IMR-90 (cell line): ENCODE results near the gene AFG1L. TPM values are rescaled to one million over a fixed set of nuclear protein-coding genes. Genes with fewer than 3 reads are reported as not detected.

Experiments used
- ATAC-seq: fragments of 200-7000 bp; cut with Tn5 transposase; 2 replicates; pipeline ENCODE4 v1.9.1; 2020; ENCODE audit warnings: low read depth, mild to moderate bottlenecking, moderate library complexity
- BruUV-seq: library from RNA; stranded (reverse); fragments of 400-500 nt; replicated peaks from 2 replicates; lab custom pipeline; 2021; lab: Mats Ljungman, UMichigan
- CTCF ChIA-PET: fragments of 300-600 bp; formaldehyde crosslinking; extraction: SDS; loops from one replicate; lab custom pipeline; 2021; ENCODE audit warnings: antibody characterized with exemption; lab: Yijun Ruan, JAX
- POLR2A ChIA-PET: fragments of 300-600 bp; sonication (Branson Sonifier 250); formaldehyde crosslinking; loops from one replicate; lab custom pipeline; 2022; ENCODE audit warnings: antibody characterized with exemption; ENCODE audit not compliant: unreplicated experiment; lab: Charles Lee
- DNase-seq: peaks from one replicate; pipeline ENCODE4 v3.0.0; 2013
- H2AFZ ChIP-seq: replicated peaks from 2 replicates; pipeline ENCODE3; 2013; ENCODE audit warnings: low read length, mild to moderate bottlenecking; ENCODE audit not compliant: poor library complexity
- H2AK5ac ChIP-seq: 2 replicates; pipeline ENCODE4 v1.6.1; 2013; ENCODE audit warnings: low read depth, low read length, inconsistent platforms
- H2AK9ac ChIP-seq: replicated peaks from 2 replicates; pipeline ENCODE3; 2013; ENCODE audit warnings: mild to moderate bottlenecking, low read depth, low read length, moderate library complexity; ENCODE audit not compliant: poor library complexity
- H2BK120ac ChIP-seq: 2 replicates; pipeline ENCODE4 v1.6.1; 2013; ENCODE audit warnings: low read depth, low read length, inconsistent platforms
- H2BK15ac ChIP-seq: 3 replicates; pipeline ENCODE4 v1.6.1; 2013; ENCODE audit warnings: low read depth, low read length, inconsistent platforms
- H2BK20ac ChIP-seq: 2 replicates; pipeline ENCODE4 v1.6.1; 2013; ENCODE audit warnings: low read depth, mild to moderate bottlenecking, inconsistent platforms, low read length, moderate library complexity
- H2BK5ac ChIP-seq: 2 replicates; pipeline ENCODE4 v1.6.1; 2013; ENCODE audit warnings: mild to moderate bottlenecking, low read depth, low read length, inconsistent platforms; ENCODE audit not compliant: poor library complexity, severe bottlenecking
- H3K14ac ChIP-seq: replicated peaks from 2 replicates; pipeline ENCODE4 v1.6.1; 2013; ENCODE audit warnings: low read depth, low read length, inconsistent platforms
- H3K18ac ChIP-seq: 2 replicates; pipeline ENCODE4 v1.6.1; 2013; ENCODE audit warnings: low read depth, low read length, control low read depth
- H3K23ac ChIP-seq: 2 replicates; pipeline ENCODE4 v1.6.1; 2013; ENCODE audit warnings: low read depth, low read length, inconsistent platforms
- H3K27ac ChIP-seq: 2 replicates; pipeline ENCODE4 v1.5.1; 2013; ENCODE audit warnings: mild to moderate bottlenecking, control low read depth, low read length; ENCODE audit not compliant: insufficient read depth
- H3K27me3 ChIP-seq: 2 replicates; pipeline ENCODE4 v1.6.1; 2013; ENCODE audit warnings: low read length; ENCODE audit not compliant: control insufficient read depth, insufficient read depth
- H3K36me3 ChIP-seq: 2 replicates; pipeline ENCODE4 v1.6.1; 2013; ENCODE audit warnings: low read length, mixed read lengths; ENCODE audit not compliant: control insufficient read depth, insufficient read depth
- H3K4ac ChIP-seq: 2 replicates; pipeline ENCODE4 v1.6.1; 2013; ENCODE audit warnings: low read depth, low read length, inconsistent platforms
- H3K4me1 ChIP-seq: 2 replicates; pipeline ENCODE4 v1.6.1; 2013; ENCODE audit warnings: low read length, mixed read lengths; ENCODE audit not compliant: control insufficient read depth, insufficient read depth
- H3K4me2 ChIP-seq: 2 replicates; pipeline ENCODE4 v1.6.1; 2013; ENCODE audit warnings: low read depth, mild to moderate bottlenecking, control low read depth, low read length, moderate library complexity
- H3K4me3 ChIP-seq: 2 replicates; pipeline ENCODE4 v1.5.1; 2013; ENCODE audit warnings: low read depth, mild to moderate bottlenecking, control low read depth, low read length, moderate library complexity; ENCODE audit not compliant: insufficient read depth
- H3K56ac ChIP-seq: 2 replicates; pipeline ENCODE4 v1.6.1; 2013; ENCODE audit warnings: low read length, inconsistent platforms; ENCODE audit not compliant: insufficient read depth; ENCODE audit errors: extremely low read depth
- H3K79me1 ChIP-seq, 2 experiments: 2 replicates each; pipeline ENCODE4 v1.6.1; 2013; ENCODE audit warnings: low read length in 2 of 2, inconsistent platforms in 1 of 2, low read depth in 1 of 2
- H3K9ac ChIP-seq: 2 replicates; pipeline ENCODE4 v1.6.1; 2013; ENCODE audit warnings: low read depth, low read length, control low read depth
- H3K9me1 ChIP-seq: 2 replicates; pipeline ENCODE4 v1.6.1; 2013; ENCODE audit warnings: low read length, inconsistent platforms; ENCODE audit not compliant: insufficient read depth
- H3K9me3 ChIP-seq: 2 replicates; pipeline ENCODE4 v1.6.1; 2013; ENCODE audit warnings: low read length; ENCODE audit not compliant: control insufficient read depth, insufficient read depth
- H4K20me1 ChIP-seq: 2 replicates; pipeline ENCODE4 v1.6.1; 2013; ENCODE audit warnings: low read length, inconsistent platforms; ENCODE audit not compliant: insufficient read depth
- H4K5ac ChIP-seq: 2 replicates; pipeline ENCODE4 v1.6.1; 2013; ENCODE audit warnings: mild to moderate bottlenecking, low read depth, low read length, control low read depth
- H4K8ac ChIP-seq, 2 experiments: 2 replicates each; pipeline ENCODE4 v1.6.1; 2013; ENCODE audit warnings: low read depth in 2 of 2, low read length in 2 of 2, control low read depth in 1 of 2, inconsistent platforms in 1 of 2
- H4K91ac ChIP-seq: 2 replicates; pipeline ENCODE4 v1.6.1; 2013; ENCODE audit warnings: low read depth, low read length, inconsistent platforms; ENCODE audit not compliant: insufficient read depth
- BHLHE40 ChIP-seq: fragments of 150-350 bp; IDR thresholded peaks from 2 replicates; pipeline ENCODE4 v1.6.1; 2016; ENCODE audit warnings: mild to moderate bottlenecking, low read depth, low read length
- CEBPB ChIP-seq: IDR thresholded peaks from 2 replicates; pipeline ENCODE4 v1.6.1; 2012; ENCODE audit warnings: low read depth, low read length, improper control_type of control experiment
- CHD1 ChIP-seq: IDR thresholded peaks from 2 replicates; pipeline ENCODE4 v1.6.1; 2012; ENCODE audit warnings: low read depth, low read length, improper control_type of control experiment
- FOS ChIP-seq: fragments of 150-350 bp; IDR thresholded peaks from 2 replicates; pipeline ENCODE4 v1.6.1; 2016; ENCODE audit warnings: low read depth, low read length
- MAFK ChIP-seq: IDR thresholded peaks from 2 replicates; pipeline ENCODE4 v1.6.1; 2012; ENCODE audit warnings: low read depth, low read length, improper control_type of control experiment
- MAZ ChIP-seq: IDR thresholded peaks from 2 replicates; pipeline ENCODE4 v1.6.1; 2012; ENCODE audit warnings: low read depth, mild to moderate bottlenecking, low read length, improper control_type of control experiment, moderate library complexity, borderline replicate concordance
- MXI1 ChIP-seq: IDR thresholded peaks from 2 replicates; pipeline ENCODE4 v1.6.1; 2012; ENCODE audit warnings: low read depth, mild to moderate bottlenecking, low read length, moderate library complexity, borderline replicate concordance
- NFE2L2 ChIP-seq: fragments of 150-350 bp; IDR thresholded peaks from 2 replicates; pipeline ENCODE4 v1.6.1; 2016; ENCODE audit warnings: low read depth, mild to moderate bottlenecking, low read length
- POLR2A ChIP-seq: IDR thresholded peaks from 2 replicates; pipeline ENCODE4 v1.6.1; 2012; ENCODE audit warnings: mild to moderate bottlenecking, low read depth, low read length
- RAD21 ChIP-seq: IDR thresholded peaks from 2 replicates; pipeline ENCODE4 v1.6.1; 2012; ENCODE audit warnings: low read length, improper control_type of control experiment
- RCOR1 ChIP-seq: IDR thresholded peaks from 2 replicates; pipeline ENCODE4 v1.6.1; 2012; ENCODE audit warnings: mild to moderate bottlenecking, low read length, improper control_type of control experiment; ENCODE audit not compliant: insufficient replicate concordance
- RFX5 ChIP-seq: IDR thresholded peaks from 2 replicates; pipeline ENCODE4 v1.8.0; 2012; ENCODE audit warnings: low read depth, mild to moderate bottlenecking, low read length, moderate library complexity
- SMC3 ChIP-seq: fragments of 150-350 bp; IDR thresholded peaks from 2 replicates; pipeline ENCODE4 v1.6.1; 2016; ENCODE audit warnings: low read depth, mild to moderate bottlenecking, antibody characterized with exemption, low read length, moderate library complexity
- WGBS, 2 experiments: methylation state at CpG; one replicate each; pipeline versions ENCODE4 v1.1.5 to v1.1.7; 2013; ENCODE audit warnings: missing lambda C conversion rate in 2 of 2; ENCODE audit not compliant: insufficient read length in 1 of 2; ENCODE audit errors: extremely low coverage in 2 of 2; 5-methylcytosine and 5-hydroxymethylcytosine counted together
- dilution Hi-C: fragments of 300-500 bp; cut with HindIII; formaldehyde crosslinking; loops from one replicate; pipeline ENCODE4 v1.14.3; 2018; ENCODE audit warnings: low sequenced_read_pairs; ENCODE audit not compliant: unreplicated experiment
- in situ Hi-C: fragments of 300-500 bp; cut with MboI; formaldehyde crosslinking; loops from 3 replicates; pipeline ENCODE4 v1.14.3; 2019; ENCODE audit warnings: low sequenced_read_pairs, inconsistent platforms, mixed read lengths
- intact Hi-C: fragments of 100-400 bp; cut with micrococcal nuclease; formaldehyde crosslinking; loops from 2 replicates; pipeline ENCODE4 v1.10.0; 2022
- polyA plus RNA-seq, 3 experiments: library from polyadenylated mRNA; depleted of rRNA; stranded (reverse); fragments of >200 nt; gene quantifications; 2 replicates each; pipeline ENCODE4 v1.2.3, GENCODE V29; 2012; ENCODE audit warnings: low replicate concordance in 1 of 3
- total RNA-seq: library from RNA; depleted of rRNA; stranded (reverse); fragments of >200 nt; gene quantifications from 2 replicates; pipeline ENCODE4 v1.2.3, GENCODE V29; 2012
- TF ChIP-seq, protein P1 (sequence below): fragments of 150-350 bp; IDR thresholded peaks from 2 replicates; pipeline ENCODE4 v1.6.1; 2017; ENCODE audit warnings: mild to moderate bottlenecking, antibody characterized with exemption, low read length, low read depth
- TF ChIP-seq, protein P2 (sequence below): fragments of 150-350 bp; IDR thresholded peaks from 2 replicates; pipeline ENCODE4 v1.6.1; 2016; ENCODE audit warnings: low read depth, mild to moderate bottlenecking, low read length, moderate library complexity, borderline replicate concordance
- TF ChIP-seq, protein P3 (sequence below): conservative IDR thresholded peaks from 2 replicates; pipeline ENCODE4 v1.5.1; 2012; ENCODE audit warnings: mild to moderate bottlenecking, low read depth, low read length, improper control_type of control experiment

AFG1L gene
- total and polyA plus RNA-seq, 2 of the 4 experiments (the other 2 are of a cell fraction): 1.0 to 2.0 TPM

DNA sequence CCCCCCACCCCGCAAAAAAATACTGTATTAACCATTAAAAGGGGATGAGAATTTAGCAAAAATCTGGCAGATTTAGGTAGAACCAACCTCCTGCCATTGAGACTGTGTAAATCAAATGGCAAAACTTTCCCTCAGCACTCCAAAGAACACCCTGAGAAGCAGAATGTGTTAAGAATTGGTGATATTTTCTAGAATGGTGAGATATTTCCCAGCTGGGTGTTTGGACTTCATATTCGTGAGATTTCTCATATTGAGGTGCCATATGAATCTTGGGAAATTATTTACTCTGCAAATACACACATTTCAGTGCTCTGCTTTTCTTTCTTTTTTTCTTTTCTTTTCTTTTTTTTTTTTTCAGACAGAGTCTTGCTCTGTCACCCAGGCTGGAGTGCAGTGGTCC is 199.6 kb downstream of the AFG1L start:
- Histone ChIP-seq H3K9ac (no peak overlapping the region), H2AK9ac (no peak overlapping the region), H3K27me3 (no peaks in the 10 kb centered on the region), H2AK5ac (no peak overlapping the region), H2AFZ (no peak overlapping the region), H2BK5ac (no peak overlapping the region), H3K9me1 (no peaks in the 10 kb centered on the region), H2BK15ac (no peak overlapping the region), H3K56ac (no peak overlapping the region), H3K36me3 (no peaks in the 10 kb centered on the region), H3K4me1 (no peaks in the 10 kb centered on the region), H3K14ac (no peak overlapping the region), H3K18ac (no peak overlapping the region), H2BK120ac (no peak overlapping the region), H3K23ac (no peak overlapping the region), H3K4me2 (no peak overlapping the region), H3K4me3 (no peak overlapping the region), H3K9me3 (no peaks in the 10 kb centered on the region), H4K20me1 (no peaks in the 10 kb centered on the region), H4K8ac (no peak overlapping the region), H3K79me1 (no peaks in the 10 kb centered on the region), H4K5ac (no peak overlapping the region), H3K27ac (no peak overlapping the region), H3K4ac (no peak overlapping the region), H4K91ac (no peak overlapping the region), H2BK20ac (no peak overlapping the region)
- POLR2A ChIA-PET: no interaction called here
- no CpG with 5 or more reads among the region's 2 CpGs for WGBS, 2 experiments
- CTCF ChIA-PET: no interaction called here
- ATAC-seq: no peak
- intact Hi-C loops: loop anchor here (5.0 kb wide), 1 partner anchor 232 kb away; the partner anchor contains the start of gene SNX3
- dilution Hi-C loops: no loop called here
- BruUV-seq: no TSS peak
- DNase-seq: no peak
- no peak for TF ChIP-seq FOS
- TF ChIP-seq CEBPB: no peak
- no peak for TF ChIP-seq POLR2A
- TF ChIP-seq CHD1: no peak
- TF ChIP-seq, protein P1, sequence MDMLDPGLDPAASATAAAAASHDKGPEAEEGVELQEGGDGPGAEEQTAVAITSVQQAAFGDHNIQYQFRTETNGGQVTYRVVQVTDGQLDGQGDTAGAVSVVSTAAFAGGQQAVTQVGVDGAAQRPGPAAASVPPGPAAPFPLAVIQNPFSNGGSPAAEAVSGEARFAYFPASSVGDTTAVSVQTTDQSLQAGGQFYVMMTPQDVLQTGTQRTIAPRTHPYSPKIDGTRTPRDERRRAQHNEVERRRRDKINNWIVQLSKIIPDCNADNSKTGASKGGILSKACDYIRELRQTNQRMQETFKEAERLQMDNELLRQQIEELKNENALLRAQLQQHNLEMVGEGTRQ: no peak
- no peak for TF ChIP-seq RFX5
- TF ChIP-seq BHLHE40: no peak
- no peak for TF ChIP-seq MAFK
- no peak for TF ChIP-seq SMC3
- TF ChIP-seq MXI1: no peak
- TF ChIP-seq RAD21: no peak
- TF ChIP-seq MAZ: no peak
- TF ChIP-seq NFE2L2: no peak
- TF ChIP-seq RCOR1: no peak
- TF ChIP-seq, protein P2, sequence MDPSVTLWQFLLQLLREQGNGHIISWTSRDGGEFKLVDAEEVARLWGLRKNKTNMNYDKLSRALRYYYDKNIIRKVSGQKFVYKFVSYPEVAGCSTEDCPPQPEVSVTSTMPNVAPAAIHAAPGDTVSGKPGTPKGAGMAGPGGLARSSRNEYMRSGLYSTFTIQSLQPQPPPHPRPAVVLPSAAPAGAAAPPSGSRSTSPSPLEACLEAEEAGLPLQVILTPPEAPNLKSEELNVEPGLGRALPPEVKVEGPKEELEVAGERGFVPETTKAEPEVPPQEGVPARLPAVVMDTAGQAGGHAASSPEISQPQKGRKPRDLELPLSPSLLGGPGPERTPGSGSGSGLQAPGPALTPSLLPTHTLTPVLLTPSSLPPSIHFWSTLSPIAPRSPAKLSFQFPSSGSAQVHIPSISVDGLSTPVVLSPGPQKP: no peak
- TF ChIP-seq, protein P3, sequence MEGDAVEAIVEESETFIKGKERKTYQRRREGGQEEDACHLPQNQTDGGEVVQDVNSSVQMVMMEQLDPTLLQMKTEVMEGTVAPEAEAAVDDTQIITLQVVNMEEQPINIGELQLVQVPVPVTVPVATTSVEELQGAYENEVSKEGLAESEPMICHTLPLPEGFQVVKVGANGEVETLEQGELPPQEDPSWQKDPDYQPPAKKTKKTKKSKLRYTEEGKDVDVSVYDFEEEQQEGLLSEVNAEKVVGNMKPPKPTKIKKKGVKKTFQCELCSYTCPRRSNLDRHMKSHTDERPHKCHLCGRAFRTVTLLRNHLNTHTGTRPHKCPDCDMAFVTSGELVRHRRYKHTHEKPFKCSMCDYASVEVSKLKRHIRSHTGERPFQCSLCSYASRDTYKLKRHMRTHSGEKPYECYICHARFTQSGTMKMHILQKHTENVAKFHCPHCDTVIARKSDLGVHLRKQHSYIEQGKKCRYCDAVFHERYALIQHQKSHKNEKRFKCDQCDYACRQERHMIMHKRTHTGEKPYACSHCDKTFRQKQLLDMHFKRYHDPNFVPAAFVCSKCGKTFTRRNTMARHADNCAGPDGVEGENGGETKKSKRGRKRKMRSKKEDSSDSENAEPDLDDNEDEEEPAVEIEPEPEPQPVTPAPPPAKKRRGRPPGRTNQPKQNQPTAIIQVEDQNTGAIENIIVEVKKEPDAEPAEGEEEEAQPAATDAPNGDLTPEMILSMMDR: no peak
- in situ Hi-C loops: loop anchor here (10.0 kb wide), 1 partner anchor 380 kb away; no protein-coding TSS in a partner anchor
